ENCODE data around the gene INPP5A. TPM values are rescaled to one million over a fixed set of nuclear protein-coding genes. Genes with fewer than 3 reads are reported as not detected.

Gene INPP5A
- total and polyA plus RNA-seq, 2 of the 13 experiments (the other 11 are each of a cell fraction or from before 2014, with no cell fraction given) = 17.5 to 37.9 TPM

DNA sequence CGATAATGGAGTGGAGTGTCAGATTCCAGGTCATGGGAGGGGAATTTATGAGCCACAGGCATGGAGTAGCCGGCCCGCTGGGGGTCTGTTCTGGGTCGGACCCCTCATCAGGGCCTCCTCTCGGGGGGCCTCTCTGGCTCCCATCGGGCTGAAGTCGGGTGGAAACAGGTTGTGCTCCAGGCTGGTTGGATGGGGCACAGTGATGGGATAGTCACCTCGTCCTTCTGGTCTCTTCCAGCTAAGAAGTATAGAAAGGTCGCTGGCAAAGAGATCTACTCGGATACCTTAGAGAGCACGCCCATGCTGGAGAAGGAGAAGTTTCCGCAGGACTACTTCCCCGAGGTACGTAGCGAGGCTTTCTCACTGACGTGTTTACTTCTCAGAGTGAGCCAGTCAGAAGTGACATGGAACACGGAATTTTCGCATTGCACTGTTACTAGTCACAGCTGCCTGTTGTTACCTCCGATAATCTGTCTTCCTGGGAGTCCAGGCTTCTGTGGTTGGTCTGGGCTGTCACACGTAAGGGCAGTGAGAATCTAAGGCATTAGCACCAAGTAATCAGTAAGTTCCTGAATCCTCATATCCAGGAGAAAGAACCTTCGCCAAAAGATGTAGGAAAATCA lies 160.1 kb downstream of the INPP5A start:
- Histone ChIP-seq H3K79me2 (ENCODE audit: insufficient read depth, low read length) (no peaks in the 10 kb centered on the region), H3K4me3 (replicated peaks in 1 of 3; ENCODE audit: insufficient read depth in 1 of 3, low read depth in 2 of 3, low read length in 3 of 3) (no peak overlapping the region), H3K27me3 (ENCODE audit: control insufficient read depth in 1 of 2, insufficient read depth in 2 of 2, low read length in 2 of 2) (no peaks in the 10 kb centered on the region), H3K4me1 (ENCODE audit: insufficient read depth, low read length) (no peaks in the 10 kb centered on the region), H3K9ac (ENCODE audit: insufficient read depth, low read depth, low read length) (no peak overlapping the region), H3K36me3 (replicated peaks in 1 of 2; ENCODE audit: control insufficient read depth in 1 of 2, insufficient read depth in 2 of 2, low read length in 2 of 2) (peaks cover 5% of the 10 kb centered on the region in 2 experiments; a peak in 2 of 5 replicates), H4K20me1 (ENCODE audit: insufficient read depth, low read length) (no peaks in the 10 kb centered on the region), H3K27ac (ENCODE audit: extremely low read length, insufficient read depth, low read length) (no peak overlapping the region), H3K9me3 (ENCODE audit: low read length) (0 out of 2 replicates have a peak, but pooled peaks cover 10% of the 10 kb centered on the region), H2AFZ (ENCODE audit: low read length) (no peak overlapping the region), H3K4me2 (ENCODE audit: low read depth, low read length) (no peak overlapping the region)
- no TSS peak for BruUV-seq (replicated peaks)
- CTCF ChIA-PET (ENCODE audit: low intra/inter-chr PET ratio, low total read pairs) = no interaction called here
- in situ Hi-C loops (cut with HindIII; ENCODE audit: extremely low pct_ligation_motif_present, low pct_unique_long_range_greater_than_20kb) = no loop called here
- ATAC-seq = no peak
- intact Hi-C loops (cut with micrococcal nuclease; ENCODE audit: unreplicated experiment) = no loop called here
- TF ChIP-seq MXI1 (IDR thresholded peaks at IDR 0.05; ENCODE audit: borderline replicate concordance, low read depth, low read length) = no peak
- no peak for TF ChIP-seq MED13 (CRISPR knock-in tag; IDR thresholded peaks at IDR 0.05)
- TF ChIP-seq GLI4 (CRISPR knock-in tag; IDR thresholded peaks at IDR 0.05; ENCODE audit: borderline replicate concordance) = no peak
- TF ChIP-seq, protein P1, sequence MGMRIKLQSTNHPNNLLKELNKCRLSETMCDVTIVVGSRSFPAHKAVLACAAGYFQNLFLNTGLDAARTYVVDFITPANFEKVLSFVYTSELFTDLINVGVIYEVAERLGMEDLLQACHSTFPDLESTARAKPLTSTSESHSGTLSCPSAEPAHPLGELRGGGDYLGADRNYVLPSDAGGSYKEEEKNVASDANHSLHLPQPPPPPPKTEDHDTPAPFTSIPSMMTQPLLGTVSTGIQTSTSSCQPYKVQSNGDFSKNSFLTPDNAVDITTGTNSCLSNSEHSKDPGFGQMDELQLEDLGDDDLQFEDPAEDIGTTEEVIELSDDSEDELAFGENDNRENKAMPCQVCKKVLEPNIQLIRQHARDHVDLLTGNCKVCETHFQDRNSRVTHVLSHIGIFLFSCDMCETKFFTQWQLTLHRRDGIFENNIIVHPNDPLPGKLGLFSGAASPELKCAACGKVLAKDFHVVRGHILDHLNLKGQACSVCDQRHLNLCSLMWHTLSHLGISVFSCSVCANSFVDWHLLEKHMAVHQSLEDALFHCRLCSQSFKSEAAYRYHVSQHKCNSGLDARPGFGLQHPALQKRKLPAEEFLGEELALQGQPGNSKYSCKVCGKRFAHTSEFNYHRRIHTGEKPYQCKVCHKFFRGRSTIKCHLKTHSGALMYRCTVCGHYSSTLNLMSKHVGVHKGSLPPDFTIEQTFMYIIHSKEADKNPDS (CRISPR knock-in tag; IDR thresholded peaks at IDR 0.05) = no peak
- TF ChIP-seq CENPT (CRISPR knock-in tag; IDR thresholded peaks at IDR 0.05; ENCODE audit: low read depth) = no peak
- no peak for TF ChIP-seq FOXO1 (CRISPR knock-in tag; IDR thresholded peaks at IDR 0.05)
- POLR2A ChIA-PET = no interaction called here
- DNase-seq (ENCODE audit: low spot score) = no peak
- WGBS (ENCODE audit: low lambda C conversion rate) = 97% methylated on average over 20 of the region's 21 CpGs
- FAIRE-seq = no peak

Measured in HepG2 (cell line).